ENCODE results near the gene PTPRD.

The PTPRD gene

DNA sequence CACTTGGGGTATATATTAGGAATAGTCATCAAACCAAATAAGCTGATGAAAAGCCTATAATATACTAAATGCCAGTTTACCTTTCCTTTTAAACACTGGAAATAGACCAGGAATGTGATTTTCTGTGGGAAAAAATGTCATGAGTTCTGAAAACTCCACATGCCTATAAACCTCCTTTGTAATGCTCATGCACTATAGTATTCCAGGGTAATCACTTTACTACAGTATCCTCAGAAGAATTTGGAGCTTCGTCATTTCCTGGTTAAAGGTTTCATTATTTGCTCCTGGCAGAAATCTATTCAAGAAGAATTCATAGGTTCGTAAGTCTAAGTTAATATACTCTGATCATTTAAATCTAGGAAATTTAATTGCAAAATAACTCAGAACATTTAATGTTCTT, 1736.5 kb downstream of the PTPRD start:
- H3K4me1 ChIP-seq (ENCODE audit: insufficient read depth, low read length): no peaks in the 10 kb centered on the region
- no peaks in the 10 kb centered on the region for H3K36me3 ChIP-seq (ENCODE audit: insufficient read depth, low read length)
- H3K27me3 ChIP-seq (ENCODE audit: insufficient read depth, low read length): no peaks in the 10 kb centered on the region
- no peak overlapping the region for H3K4me3 ChIP-seq (ENCODE audit: low read length)
- no peak overlapping the region for H2AFZ ChIP-seq (ENCODE audit: low read depth, low read length)
- no peaks in the 10 kb centered on the region for H3K9me3 ChIP-seq (ENCODE audit: low read length)

GRCh38 chr9:8874482-8874881, 1738.3 kb downstream of the PTPRD start:
- Histone ChIP-seq H2AFZ (ENCODE audit: low read depth, low read length) (no peak overlapping the region), H3K4me1 (ENCODE audit: insufficient read depth, low read length) (peaks cover 3% of the 10 kb centered on the region), H3K4me3 (ENCODE audit: low read length) (no peak overlapping the region), H3K27me3 (ENCODE audit: insufficient read depth, low read length) (no peaks in the 10 kb centered on the region), H3K36me3 (ENCODE audit: insufficient read depth, low read length) (no peaks in the 10 kb centered on the region), H3K9me3 (ENCODE audit: low read length) (no peaks in the 10 kb centered on the region)

DNA sequence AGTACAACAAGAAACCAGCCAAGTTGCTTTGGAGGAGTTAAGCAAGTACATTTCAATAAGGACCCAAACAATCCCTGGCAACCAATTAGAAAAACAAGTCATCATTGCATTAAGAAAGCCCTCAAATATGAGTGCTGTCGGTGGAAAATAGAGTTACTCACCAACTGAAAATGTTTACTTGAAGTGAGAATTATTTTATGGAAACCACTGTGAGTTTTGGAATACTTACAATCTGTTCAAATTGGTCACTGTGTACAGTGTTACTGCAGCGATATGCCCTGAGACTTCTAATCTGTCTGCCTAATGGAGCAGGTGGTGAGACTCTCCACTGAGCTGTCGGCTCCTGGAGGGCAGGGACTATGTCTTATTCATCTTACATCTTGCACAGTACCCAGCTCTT, 1740.0 kb downstream of the PTPRD start:
- H3K9me3 ChIP-seq (ENCODE audit: low read length): no peaks in the 10 kb centered on the region
- H3K4me3 ChIP-seq (ENCODE audit: low read length): no peak overlapping the region
- no peaks in the 10 kb centered on the region for H3K36me3 ChIP-seq (ENCODE audit: insufficient read depth, low read length)
- H3K27me3 ChIP-seq (ENCODE audit: insufficient read depth, low read length): no peaks in the 10 kb centered on the region
- H3K4me1 ChIP-seq (ENCODE audit: insufficient read depth, low read length): peaks cover 11% of the 10 kb centered on the region
- no peak overlapping the region for H2AFZ ChIP-seq (ENCODE audit: low read depth, low read length)

GRCh38 chr9:8871796-8872445, 1740.9 kb downstream of the PTPRD start:
- no peaks in the 10 kb centered on the region for H3K27me3 ChIP-seq (ENCODE audit: insufficient read depth, low read length)
- no peaks in the 10 kb centered on the region for H3K9me3 ChIP-seq (ENCODE audit: low read length)
- H3K4me3 ChIP-seq (ENCODE audit: low read length): no peak overlapping the region
- H3K36me3 ChIP-seq (ENCODE audit: insufficient read depth, low read length): no peaks in the 10 kb centered on the region
- H2AFZ ChIP-seq (ENCODE audit: low read depth, low read length): no peak overlapping the region
- H3K4me1 ChIP-seq (ENCODE audit: insufficient read depth, low read length): peaks cover 17% of the 10 kb centered on the region

DNA sequence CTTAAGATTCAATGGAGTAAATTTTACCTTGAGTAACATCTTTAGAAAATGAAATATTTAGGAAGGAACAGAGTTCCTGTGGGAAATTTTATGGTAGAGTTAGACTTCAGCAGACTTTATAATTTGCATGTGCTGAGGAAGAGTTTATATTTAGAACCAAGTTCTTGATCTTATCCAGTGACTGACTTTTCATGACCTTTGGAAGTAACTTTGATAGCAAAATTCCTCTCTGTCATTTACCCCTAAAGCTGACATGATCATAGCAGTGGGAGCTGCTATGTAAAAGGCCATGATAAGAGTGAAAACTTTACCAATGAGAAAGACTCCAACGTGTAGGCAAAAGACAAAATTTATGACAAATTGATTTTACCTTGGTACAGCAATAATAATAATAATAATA, 1741.4 kb downstream of the PTPRD start:
- Histone ChIP-seq H3K9me3 (ENCODE audit: low read length) (no peaks in the 10 kb centered on the region), H3K4me1 (ENCODE audit: insufficient read depth, low read length) (peaks cover 22% of the 10 kb centered on the region), H3K36me3 (ENCODE audit: insufficient read depth, low read length) (no peaks in the 10 kb centered on the region), H3K27me3 (ENCODE audit: insufficient read depth, low read length) (no peaks in the 10 kb centered on the region), H2AFZ (ENCODE audit: low read depth, low read length) (no peak overlapping the region), H3K4me3 (ENCODE audit: low read length) (no peak overlapping the region)

DNA sequence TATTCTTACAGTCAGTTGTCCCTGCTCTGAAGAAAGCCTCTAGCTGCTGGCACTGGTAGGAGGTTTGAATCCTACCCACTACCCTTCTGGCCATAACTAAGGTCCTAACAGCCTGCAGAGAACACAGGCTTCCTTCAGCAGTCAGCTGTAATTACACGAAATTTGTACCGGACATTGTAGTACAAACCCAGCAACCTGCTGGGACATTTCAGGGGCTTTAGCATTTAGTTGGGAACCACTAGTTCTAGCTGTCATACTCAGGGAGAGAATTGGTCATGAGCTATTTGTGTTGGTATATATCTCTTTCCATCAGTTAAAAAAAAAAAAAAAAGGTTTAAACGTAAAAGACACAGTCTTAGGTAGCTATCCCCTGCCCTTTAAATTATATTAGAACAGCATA, 1743.0 kb downstream of the PTPRD start:
- H3K9me3 ChIP-seq (ENCODE audit: low read length): no peaks in the 10 kb centered on the region
- H2AFZ ChIP-seq (ENCODE audit: low read depth, low read length): no peak overlapping the region
- peaks cover 23% of the 10 kb centered on the region for H3K4me1 ChIP-seq (ENCODE audit: insufficient read depth, low read length)
- H3K27me3 ChIP-seq (ENCODE audit: insufficient read depth, low read length): no peaks in the 10 kb centered on the region
- no peak overlapping the region for H3K4me3 ChIP-seq (ENCODE audit: low read length)
- H3K36me3 ChIP-seq (ENCODE audit: insufficient read depth, low read length): no peaks in the 10 kb centered on the region

- Histone ChIP-seq H3K4me3 (ENCODE audit: low read length) (no peak overlapping the region), H3K4me1 (ENCODE audit: insufficient read depth, low read length) (peaks cover 32% of the 10 kb centered on the region), H3K9me3 (ENCODE audit: low read length) (no peaks in the 10 kb centered on the region), H2AFZ (ENCODE audit: low read depth, low read length) (no peak overlapping the region), H3K36me3 (ENCODE audit: insufficient read depth, low read length) (no peaks in the 10 kb centered on the region), H3K27me3 (ENCODE audit: insufficient read depth, low read length) (no peaks in the 10 kb centered on the region)
Observed at GRCh38 chr9:8868632-8869031, 1744.2 kb downstream of the PTPRD start.

- no peaks in the 10 kb centered on the region for H3K36me3 ChIP-seq (ENCODE audit: insufficient read depth, low read length)
- H3K27me3 ChIP-seq (ENCODE audit: insufficient read depth, low read length): no peaks in the 10 kb centered on the region
- no peaks in the 10 kb centered on the region for H3K9me3 ChIP-seq (ENCODE audit: low read length)
- no peak overlapping the region for H3K4me3 ChIP-seq (ENCODE audit: low read length)
- H2AFZ ChIP-seq (ENCODE audit: low read depth, low read length): no peak overlapping the region
- H3K4me1 ChIP-seq (ENCODE audit: insufficient read depth, low read length): peaks cover 32% of the 10 kb centered on the region
Observed at GRCh38 chr9:8867148-8867547, 1745.7 kb downstream of the PTPRD start.

GRCh38 chr9:8864545-8864896, 1748.3 kb downstream of the PTPRD start:
- H3K4me3 ChIP-seq (ENCODE audit: low read length): no peak overlapping the region
- no peaks in the 10 kb centered on the region for H3K9me3 ChIP-seq (ENCODE audit: low read length)
- peak overlapping the region; percentile 48 for H2AFZ ChIP-seq (ENCODE audit: low read depth, low read length)
- H3K4me1 ChIP-seq (ENCODE audit: insufficient read depth, low read length): peaks cover 30% of the 10 kb centered on the region
- no peaks in the 10 kb centered on the region for H3K27me3 ChIP-seq (ENCODE audit: insufficient read depth, low read length)
- H3K36me3 ChIP-seq (ENCODE audit: insufficient read depth, low read length): no peaks in the 10 kb centered on the region

GRCh38 chr9:8863886-8864544, 1748.8 kb downstream of the PTPRD start:
- Histone ChIP-seq H3K4me3 (ENCODE audit: low read length) (no peak overlapping the region), H3K9me3 (ENCODE audit: low read length) (no peaks in the 10 kb centered on the region), H3K36me3 (ENCODE audit: insufficient read depth, low read length) (no peaks in the 10 kb centered on the region), H2AFZ (ENCODE audit: low read depth, low read length) (peak overlapping the region; percentile 48), H3K4me1 (ENCODE audit: insufficient read depth, low read length) (peaks cover 25% of the 10 kb centered on the region), H3K27me3 (ENCODE audit: insufficient read depth, low read length) (no peaks in the 10 kb centered on the region)

DNA sequence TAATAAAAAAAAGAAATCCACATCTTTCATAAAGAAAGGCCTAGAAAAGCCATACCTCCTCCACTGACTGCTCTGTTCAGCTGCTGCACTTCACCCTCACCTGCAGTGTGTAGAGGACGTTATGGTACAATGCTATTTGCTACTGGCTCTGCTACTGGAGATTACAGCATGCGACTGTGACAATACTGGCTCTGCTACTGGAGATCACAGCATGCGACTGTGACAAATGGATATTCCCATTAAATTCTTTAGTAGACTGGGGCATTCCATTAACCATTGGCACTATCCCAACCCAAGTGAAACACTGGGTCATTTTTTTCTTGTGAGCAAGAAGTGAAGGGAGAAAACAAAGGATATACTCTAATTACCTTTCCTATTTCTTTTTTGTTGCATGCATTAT, 1749.7 kb downstream of the PTPRD start:
- H3K27me3 ChIP-seq (ENCODE audit: insufficient read depth, low read length): no peaks in the 10 kb centered on the region
- H3K4me1 ChIP-seq (ENCODE audit: insufficient read depth, low read length): peaks cover 29% of the 10 kb centered on the region
- H2AFZ ChIP-seq (ENCODE audit: low read depth, low read length): no peak overlapping the region
- no peaks in the 10 kb centered on the region for H3K36me3 ChIP-seq (ENCODE audit: insufficient read depth, low read length)
- no peaks in the 10 kb centered on the region for H3K9me3 ChIP-seq (ENCODE audit: low read length)
- H3K4me3 ChIP-seq (ENCODE audit: low read length): no peak overlapping the region

- Histone ChIP-seq H3K9me3 (ENCODE audit: low read length) (no peaks in the 10 kb centered on the region), H3K4me1 (ENCODE audit: insufficient read depth, low read length) (peaks cover 19% of the 10 kb centered on the region), H3K27me3 (ENCODE audit: insufficient read depth, low read length) (no peaks in the 10 kb centered on the region), H3K36me3 (ENCODE audit: insufficient read depth, low read length) (no peaks in the 10 kb centered on the region), H3K4me3 (ENCODE audit: low read length) (no peak overlapping the region), H2AFZ (ENCODE audit: low read depth, low read length) (no peak overlapping the region)
Observed at GRCh38 chr9:8860925-8861324, 1751.9 kb downstream of the PTPRD start.

GRCh38 chr9:8860086-8860485, 1752.7 kb downstream of the PTPRD start:
- H3K36me3 ChIP-seq (ENCODE audit: insufficient read depth, low read length): no peaks in the 10 kb centered on the region
- H3K4me3 ChIP-seq (ENCODE audit: low read length): no peak overlapping the region
- no peak overlapping the region for H2AFZ ChIP-seq (ENCODE audit: low read depth, low read length)
- peaks cover 27% of the 10 kb centered on the region for H3K4me1 ChIP-seq (ENCODE audit: insufficient read depth, low read length)
- H3K27me3 ChIP-seq (ENCODE audit: insufficient read depth, low read length): no peaks in the 10 kb centered on the region
- H3K9me3 ChIP-seq (ENCODE audit: low read length): no peaks in the 10 kb centered on the region

DNA sequence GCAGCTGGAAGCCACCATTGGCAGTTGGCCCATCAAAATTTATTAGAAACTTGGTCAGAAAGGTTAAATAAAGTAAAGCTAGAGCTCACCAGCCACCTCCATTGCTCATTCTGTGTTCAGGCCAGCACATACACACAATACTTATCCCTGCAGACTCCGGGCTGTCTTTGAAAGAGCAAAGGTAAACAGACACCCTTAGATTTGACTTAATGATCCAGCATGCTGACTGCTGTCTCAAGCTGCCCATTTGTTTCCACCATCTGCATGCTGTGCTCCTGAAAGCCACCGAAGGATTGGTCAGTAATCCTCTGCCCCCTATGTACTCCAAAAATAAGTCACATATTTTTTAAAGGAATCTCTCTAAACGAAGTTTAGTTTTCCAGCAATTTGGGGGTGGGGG, 1753.4 kb downstream of the PTPRD start:
- no peak overlapping the region for H2AFZ ChIP-seq (ENCODE audit: low read depth, low read length)
- H3K4me1 ChIP-seq (ENCODE audit: insufficient read depth, low read length): peaks cover 29% of the 10 kb centered on the region
- no peak overlapping the region for H3K4me3 ChIP-seq (ENCODE audit: low read length)
- H3K36me3 ChIP-seq (ENCODE audit: insufficient read depth, low read length): no peaks in the 10 kb centered on the region
- no peaks in the 10 kb centered on the region for H3K9me3 ChIP-seq (ENCODE audit: low read length)
- H3K27me3 ChIP-seq (ENCODE audit: insufficient read depth, low read length): no peaks in the 10 kb centered on the region
